ENCODE results near the gene ATF6. TPM values are rescaled to one million over a fixed set of nuclear protein-coding genes. Genes with fewer than 3 reads are reported as not detected.

The ATF6 gene
- total and polyA plus RNA-seq, 9 of the 15 experiments (the other 6 are each of a cell fraction or from before 2014, with no cell fraction given) = 11.7 to 32.4 (median 20.4) TPM

GRCh38 chr1:161720422-161720821, 45.7 kb upstream of the ATF6 start (continued):
- TF ChIP-seq E2F8 (IDR thresholded peaks at IDR 0.05; ENCODE audit: low read depth, partially characterized antibody) (no peak), MAX (CRISPR knock-in tag; IDR thresholded peaks at IDR 0.05) (no peak), GTF3C2 (IDR thresholded peaks at IDR 0.05; ENCODE audit: borderline replicate concordance, extremely low read depth, insufficient read length) (no peak), ZFX (CRISPR knock-in tag; IDR thresholded peaks at IDR 0.05) (no peak), FOXA1 (IDR thresholded peaks at IDR 0.05; ENCODE audit: borderline replicate concordance) (no peak), ZBED1 (IDR thresholded peaks at IDR 0.05) (no peak), ZKSCAN3 (CRISPR knock-in tag; IDR thresholded peaks at IDR 0.05) (no peak), GTF2F1 (IDR thresholded peaks at IDR 0.05; ENCODE audit: low read depth, low read length) (no peak), SMARCC2 (IDR thresholded peaks at IDR 0.05; ENCODE audit: low read depth) (no peak), POLR3A (IDR thresholded peaks at IDR 0.05; ENCODE audit: borderline replicate concordance, extremely low read depth, insufficient read depth, insufficient read length) (no peak), FOXM1 (IDR thresholded peaks at IDR 0.05; ENCODE audit: low read depth) (no peak), FOXM1 (CRISPR knock-in tag; IDR thresholded peaks at IDR 0.05; ENCODE audit: low read depth) (no peak), USF1 (CRISPR knock-in tag; IDR thresholded peaks at IDR 0.05) (no peak), ZNF24 (IDR thresholded peaks at IDR 0.05) (peak; percentile 62; the same call in 1 of the 2 replicates), SMAD1 (IDR thresholded peaks at IDR 0.05; ENCODE audit: low read depth, low read length, partially characterized antibody) (no peak), SREBF1 (IDR thresholded peaks at IDR 0.05; ENCODE audit: borderline replicate concordance, low read depth, low read length) (no peak), ZNF184 (CRISPR knock-in tag; IDR thresholded peaks at IDR 0.05) (no peak), ARID1B (IDR thresholded peaks at IDR 0.05) (peak; percentile 55)
